HG02870 (cell line): ENCODE results near the gene RPUSD1.
"Not testable (repeated sequence)": the region's sequence is repeated elsewhere in the genome, so short reads cannot be mapped to it uniquely, and the experiment has no call there.

ENCODE experiments used
- ATAC-seq: cut with Tn5 transposase; IDR thresholded peaks from one replicate; pipeline ENCODE4 v1.9.1; 2021; ENCODE audit warnings: mild to moderate bottlenecking, moderate library complexity; ENCODE audit not compliant: unreplicated experiment

The RPUSD1 gene, protein sequence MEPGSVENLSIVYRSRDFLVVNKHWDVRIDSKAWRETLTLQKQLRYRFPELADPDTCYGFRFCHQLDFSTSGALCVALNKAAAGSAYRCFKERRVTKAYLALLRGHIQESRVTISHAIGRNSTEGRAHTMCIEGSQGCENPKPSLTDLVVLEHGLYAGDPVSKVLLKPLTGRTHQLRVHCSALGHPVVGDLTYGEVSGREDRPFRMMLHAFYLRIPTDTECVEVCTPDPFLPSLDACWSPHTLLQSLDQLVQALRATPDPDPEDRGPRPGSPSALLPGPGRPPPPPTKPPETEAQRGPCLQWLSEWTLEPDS

DNA sequence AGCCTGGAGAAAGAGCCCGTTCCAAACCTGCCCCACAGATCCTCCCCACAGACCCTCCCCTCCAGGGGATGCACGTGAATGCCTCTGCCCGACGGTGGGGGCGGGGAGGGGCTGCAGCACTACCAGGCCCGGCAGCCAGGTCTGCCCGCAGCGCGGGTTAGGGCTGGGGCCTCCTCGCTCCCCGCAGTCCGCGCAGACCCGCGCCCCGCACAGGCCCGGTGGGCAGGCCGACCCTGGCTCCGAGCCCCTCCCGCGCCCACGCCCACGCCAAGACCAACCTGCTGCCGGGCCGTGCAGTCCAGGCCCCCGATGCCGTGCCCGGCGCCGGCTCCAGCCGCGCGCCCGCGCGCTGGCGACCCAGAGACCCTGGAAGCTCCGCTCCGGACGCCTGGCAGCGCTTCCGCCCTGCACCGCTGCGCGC lies at the start of gene RPUSD1:
RPUSD1 (minus strand) TSS at position 404 of the 421 bp plus-strand sequence. CDS start 644 bp downstream, outside the sequence.
- ATAC-seq, result no peak

DNA sequence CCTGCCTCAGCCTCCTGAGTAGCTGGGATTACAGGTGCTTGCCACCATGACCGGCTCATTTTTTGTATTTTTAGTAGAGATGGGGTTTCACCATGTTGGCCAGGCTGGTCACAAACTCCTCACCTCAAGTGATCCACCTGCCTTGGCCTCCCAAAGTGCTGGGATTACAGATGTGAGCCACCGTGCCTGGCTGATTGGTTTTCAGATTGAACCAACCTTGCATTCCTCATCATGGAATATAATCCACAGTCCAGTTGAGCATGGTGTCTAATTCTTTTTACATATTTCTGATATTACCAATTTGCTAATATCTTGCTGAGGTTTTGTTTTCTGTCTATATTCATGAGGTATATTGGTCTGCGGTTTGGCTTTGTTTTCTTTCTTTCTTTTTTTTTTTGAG lies 48.6 kb upstream of the RPUSD1 start:
- not testable (repeated sequence) for ATAC-seq

DNA sequence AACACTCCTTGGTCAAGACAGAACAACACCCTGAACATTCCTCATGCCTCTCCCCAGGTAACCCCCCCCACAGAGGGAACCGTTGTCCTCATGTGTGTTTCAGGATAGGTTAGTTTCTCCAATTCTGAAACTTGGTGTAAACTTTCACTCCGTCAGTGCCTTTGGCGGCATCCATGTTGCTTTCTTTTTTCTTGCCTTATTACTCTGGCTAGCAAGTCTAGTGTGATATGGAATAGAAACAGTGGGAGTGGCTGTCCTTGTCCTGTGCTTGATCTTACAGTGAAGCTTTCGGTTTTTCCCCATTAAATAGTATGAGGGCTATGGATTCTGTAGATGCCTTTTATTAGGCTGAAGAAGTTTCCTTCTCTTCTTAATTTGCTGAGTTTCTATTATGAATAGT lies 48.0 kb upstream of the RPUSD1 start:
- ATAC-seq, result no peak

DNA sequence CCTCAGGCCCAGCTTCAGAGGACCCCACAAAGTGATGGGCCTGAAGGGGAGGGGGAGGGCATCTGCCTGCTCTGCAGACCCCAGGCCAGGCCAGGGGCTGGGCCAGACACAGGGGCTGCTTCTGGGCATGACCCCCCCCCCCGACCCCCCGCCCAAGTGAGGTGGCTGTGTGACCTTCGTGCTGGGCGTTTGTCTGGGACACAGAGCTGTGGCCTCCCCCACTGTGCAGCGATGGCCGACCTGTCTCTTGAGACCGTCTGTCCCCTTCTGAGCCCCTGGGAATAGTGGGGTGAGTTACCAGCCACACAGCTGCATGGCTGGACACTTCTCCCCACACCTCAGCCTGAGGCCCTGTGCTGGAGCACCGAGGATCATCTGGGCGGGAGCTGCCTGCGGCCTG lies 47.2 kb upstream of the RPUSD1 start:
- no peak for ATAC-seq

DNA sequence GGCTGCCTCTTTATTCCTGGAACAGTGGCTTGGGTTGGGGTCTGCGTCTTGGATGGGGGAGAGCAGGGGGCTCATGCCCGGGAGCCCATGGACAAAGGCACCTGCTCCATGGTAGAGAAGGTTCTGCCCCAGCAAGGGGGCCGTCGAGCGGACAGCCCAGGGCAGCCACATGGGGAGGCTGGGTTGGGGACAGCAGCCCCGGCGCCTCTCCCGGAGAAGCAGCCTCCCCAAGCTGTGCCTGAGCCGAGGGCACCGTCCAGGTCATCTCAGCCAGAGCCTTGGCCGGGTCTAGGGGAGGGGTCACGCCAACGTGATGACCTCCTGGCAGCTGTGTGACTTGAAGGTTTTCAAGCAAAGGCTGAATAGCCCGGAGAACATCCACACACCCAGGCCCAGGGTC lies 45.2 kb upstream of the RPUSD1 start:
- ATAC-seq, result no peak

DNA sequence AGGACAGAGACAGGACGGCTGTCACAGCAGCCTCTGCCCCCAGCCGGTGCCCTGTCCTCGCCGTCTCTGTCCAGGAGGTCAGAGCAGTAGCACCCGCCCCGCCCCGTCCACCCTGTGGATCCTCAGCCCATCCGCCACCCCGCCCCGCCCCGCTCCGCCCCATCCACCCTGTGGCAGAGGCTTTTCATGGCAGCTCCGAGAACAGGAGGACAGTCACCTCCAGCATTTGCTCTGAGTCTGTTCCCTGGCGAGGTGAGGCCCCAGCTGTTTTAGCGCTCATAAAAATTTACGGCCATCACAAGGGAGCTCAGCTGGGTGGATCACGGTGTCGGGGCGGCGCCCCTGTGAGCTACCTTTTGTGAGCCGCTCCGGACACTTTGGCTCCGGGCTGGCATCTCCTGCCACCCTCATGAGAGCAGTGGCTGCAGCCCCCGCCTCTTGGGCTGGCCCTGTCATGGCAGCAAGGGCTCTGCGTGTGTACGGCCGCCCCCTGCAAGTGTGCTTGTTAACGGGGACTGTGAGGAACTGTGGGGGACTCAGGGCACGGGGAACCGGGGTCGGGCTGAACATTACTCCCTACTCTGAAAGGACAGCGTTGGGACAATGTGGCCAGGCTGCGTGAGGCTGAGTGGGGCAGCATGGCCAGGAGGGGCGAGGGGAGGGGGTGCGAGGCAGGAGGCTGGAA lies 44.6 kb upstream of the RPUSD1 start:
- ATAC-seq, result no peak

DNA sequence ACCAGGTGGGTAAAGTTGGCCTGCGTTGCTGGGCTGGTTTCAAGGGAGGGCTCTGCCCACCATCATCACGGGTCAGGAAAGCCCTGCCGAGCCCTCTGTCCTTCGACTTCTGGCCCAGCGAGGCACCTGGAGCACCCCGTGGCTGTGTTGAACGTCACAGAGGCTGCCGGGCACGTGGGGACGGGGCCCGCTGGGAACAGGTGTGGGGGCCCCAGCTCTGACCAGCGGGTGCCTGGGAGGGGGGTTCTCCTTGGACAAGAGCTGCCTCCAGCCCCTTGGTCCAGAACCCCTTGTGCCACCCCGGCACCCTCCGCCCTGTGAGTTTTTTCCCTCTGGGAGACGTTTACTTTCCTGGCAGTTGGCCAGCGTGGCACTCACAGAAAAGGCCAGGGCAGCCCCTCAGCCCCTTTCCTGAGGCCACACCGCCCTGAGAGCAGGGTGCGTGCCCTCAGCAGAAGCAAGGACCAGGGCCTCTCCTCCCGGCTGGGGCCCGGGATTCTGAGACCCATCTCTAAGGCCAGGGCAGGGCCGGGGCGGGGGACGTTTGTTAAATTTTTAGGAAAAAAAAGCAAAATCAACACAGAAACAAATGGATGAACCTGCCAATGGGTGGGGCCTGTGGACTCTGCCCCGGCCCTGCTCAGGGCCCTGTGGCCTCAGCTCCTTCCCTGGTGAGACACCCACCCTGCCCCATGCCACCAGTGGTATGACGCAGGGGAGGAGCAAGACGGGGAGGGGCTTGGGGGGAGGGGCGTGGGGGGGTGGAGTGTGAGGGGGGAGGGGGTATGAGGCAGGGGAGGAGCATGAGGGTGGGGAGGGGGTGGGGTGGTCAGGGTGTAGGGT lies 43.6 kb upstream of the RPUSD1 start:
- ATAC-seq, result no peak

DNA sequence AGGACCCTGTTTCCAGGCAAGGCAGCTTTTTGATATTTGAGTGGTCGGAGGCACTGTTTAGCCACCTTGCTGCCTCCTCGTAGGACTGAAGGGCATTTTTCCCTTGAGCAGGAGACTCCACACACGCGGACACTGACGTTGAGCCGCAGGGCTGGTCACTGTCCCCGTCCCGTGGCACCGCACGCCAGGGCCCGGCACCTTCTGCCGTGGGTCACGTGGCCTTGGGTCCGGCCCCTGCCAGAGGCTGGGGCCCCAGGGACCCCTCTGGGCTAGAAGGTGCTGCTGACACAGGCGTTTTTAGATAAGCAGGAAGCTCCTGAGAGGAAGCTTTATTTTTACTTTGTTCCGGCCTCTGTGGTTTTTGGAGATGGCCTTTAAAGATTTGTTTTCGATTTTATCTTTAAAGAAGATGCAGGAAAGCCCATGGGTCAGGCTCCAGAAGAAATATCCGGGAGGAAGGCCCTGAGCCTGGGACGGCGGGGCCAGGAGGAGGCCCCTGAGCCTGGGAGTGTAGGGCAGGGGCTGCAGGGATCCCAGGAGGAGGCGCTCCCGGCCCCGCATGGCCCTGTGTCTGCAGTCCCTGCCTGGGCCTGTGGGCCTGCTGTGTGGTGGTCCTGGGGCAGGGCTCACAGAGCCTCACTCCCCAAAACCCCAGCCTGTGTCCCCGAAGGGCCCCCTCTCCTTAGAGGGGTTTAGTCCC lies 42.8 kb upstream of the RPUSD1 start:
- ATAC-seq, result no peak

DNA sequence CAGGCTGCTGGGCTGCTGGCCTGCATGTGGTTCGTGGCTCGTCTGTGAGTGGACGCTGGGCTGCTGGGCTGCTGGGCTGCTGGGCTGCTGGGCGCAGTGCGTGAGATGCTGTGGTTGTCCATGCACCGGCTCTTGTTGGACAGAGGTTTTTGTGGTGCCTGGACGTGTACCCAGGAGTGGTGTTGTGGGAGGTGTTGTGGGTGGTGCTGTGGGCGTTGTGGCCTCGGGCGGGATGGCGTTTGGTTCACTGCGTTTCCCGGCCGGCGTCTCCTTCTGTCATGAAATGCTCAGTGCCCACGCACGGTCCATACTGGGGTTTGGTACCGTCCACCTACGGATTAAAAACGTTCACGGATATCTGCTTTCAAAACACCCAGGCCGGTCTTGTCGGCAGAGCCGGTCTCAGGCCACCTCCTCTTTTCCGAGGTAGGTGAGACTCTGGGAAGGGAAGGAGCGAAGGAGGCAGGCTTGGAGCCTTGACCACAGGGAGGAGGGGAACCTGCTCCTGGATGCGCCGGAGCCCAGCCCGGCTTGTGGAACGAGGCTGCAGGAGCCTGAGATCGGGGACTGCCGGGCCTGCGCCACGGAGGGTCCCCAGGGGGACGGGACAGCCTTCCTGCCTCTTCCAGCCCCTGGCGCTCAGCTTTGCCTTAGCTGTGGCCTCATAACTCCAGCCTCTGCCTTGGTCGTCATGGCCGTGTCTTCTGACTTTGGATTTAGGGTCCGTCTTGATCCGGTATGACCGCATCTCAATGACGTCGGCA lies 42.1 kb upstream of the RPUSD1 start:
- no peak for ATAC-seq

DNA sequence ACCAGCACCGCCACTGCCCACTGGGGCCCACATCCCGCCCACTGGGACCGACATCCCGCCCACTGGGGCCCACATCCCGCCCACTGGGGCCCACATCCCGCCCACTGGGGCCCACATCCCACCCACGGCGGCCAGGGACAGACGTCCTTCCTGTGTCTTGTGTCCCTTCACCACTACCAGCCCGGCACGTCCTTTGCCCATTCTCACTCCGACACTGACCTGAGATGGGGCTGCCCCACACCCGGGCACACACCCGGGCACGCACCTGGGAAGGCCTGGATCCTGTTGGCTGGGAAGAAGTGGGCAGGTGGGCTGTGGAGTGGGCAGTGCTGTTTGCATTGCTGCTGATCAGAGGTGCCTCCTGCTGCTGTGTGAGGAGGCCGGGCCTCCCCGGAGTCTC lies 40.7 kb upstream of the RPUSD1 start:
- ATAC-seq, result no peak

DNA sequence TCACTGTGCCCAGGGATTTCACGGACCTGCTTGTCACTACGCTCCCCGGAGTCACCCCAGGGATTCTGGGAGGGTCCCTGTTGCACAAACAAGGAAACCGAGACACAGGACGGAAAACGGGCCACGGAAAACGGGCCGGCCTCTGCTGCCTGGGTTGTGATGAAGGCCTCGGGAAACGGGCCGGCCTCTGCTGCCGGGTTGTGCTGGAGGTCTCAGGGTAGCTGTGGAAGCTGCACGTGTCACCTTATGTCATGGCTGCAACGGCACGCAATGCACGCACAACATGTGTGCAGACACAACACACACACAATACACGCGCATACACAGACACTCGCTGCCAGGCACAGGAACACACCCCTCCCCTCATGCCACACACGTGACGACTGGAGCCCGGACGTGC lies 39.3 kb upstream of the RPUSD1 start:
- no peak for ATAC-seq

DNA sequence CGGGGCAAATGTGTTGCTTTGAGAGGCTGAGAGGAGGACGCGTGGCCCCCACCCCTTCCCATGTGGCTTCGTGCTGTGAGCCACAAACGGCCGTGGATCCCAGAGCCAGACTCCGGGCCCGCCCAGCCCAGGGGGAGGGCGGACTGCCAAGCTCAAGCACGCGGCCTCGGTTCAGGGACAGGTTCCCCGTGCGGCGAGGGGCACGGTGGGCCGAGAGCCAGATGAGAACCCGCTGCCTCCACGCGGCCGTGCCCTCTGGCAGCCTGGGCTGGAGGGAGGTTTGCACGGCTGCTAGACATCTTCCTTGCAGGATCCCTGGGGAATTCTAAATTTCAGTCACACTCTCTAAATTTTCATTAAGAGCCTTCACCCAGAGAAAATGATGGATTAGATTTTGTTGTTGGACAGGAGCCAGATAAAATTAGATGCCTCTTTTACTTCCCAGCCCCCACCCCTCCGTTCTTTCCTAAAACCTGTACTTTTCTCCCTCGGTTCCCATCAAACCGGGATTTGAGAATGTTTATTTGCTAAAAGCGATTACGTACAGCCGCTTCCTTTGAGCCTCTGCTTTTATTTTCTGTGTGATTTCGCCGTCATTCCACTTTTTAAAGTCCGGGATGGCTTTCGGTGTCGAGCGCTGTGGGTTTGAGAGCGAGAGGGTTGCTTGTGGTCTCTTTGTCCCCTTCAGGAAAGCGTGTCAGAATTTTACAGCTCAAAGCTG lies 37.3 kb upstream of the RPUSD1 start:
- ATAC-seq, result no peak

DNA sequence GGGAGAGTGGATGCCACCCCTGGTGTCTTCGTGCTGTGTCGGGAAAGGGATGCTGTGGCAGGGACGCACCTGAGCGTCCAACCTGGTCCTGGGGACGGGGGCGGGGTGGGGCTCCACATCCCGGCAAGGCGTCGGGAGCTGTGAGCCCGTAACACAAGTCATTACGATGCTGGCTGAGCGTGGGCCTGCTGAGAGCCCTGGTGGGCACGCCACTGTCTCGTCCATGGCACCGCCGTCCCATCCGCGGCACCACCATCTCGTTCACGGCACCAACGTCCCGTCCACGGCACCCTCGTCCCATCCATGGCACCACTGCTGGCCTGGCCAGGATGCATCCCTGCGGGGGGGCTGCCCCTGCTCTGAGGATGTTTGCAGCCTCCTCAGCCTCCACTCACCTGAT lies 36.4 kb upstream of the RPUSD1 start:
- no peak for ATAC-seq

DNA sequence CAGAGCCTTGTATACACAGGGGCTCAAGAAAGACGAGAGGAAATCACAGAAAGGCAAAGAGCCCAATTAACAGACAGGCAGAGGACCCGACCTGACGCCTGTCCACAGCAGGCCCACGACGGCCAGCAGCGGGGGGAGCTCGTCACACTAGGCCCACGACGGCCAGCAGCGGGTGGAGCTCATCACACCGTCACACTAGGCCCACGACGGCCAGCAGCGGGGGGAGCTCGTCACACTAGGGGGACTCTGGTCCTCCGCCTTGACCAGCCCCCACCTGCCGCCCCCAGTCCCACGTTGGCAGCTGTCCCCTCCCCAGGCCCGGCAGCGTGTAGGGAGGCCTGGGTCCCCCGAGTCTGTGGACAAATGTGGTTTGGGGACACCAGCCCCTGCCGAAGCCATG lies 36.0 kb upstream of the RPUSD1 start:
- no peak for ATAC-seq

DNA sequence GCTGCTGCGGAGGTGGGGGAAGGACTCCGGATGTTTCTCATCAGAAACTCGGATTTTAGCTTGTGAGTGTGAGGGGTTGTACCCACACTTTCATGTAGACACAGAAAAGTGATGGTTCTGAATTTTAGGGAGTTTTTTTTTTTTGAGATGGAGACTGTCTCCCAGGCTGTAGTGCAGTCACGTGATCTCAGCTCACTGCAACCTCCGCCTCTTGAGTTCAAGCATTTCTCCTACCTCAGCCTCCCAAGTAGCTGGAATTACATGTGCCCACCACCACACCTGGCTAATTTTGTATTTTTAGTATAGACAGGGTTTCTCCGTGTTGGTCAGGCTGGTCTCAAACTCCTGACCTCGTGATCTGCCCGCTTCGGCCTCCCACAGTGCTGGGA lies 34.7 kb upstream of the RPUSD1 start:
- ATAC-seq, result no peak

DNA sequence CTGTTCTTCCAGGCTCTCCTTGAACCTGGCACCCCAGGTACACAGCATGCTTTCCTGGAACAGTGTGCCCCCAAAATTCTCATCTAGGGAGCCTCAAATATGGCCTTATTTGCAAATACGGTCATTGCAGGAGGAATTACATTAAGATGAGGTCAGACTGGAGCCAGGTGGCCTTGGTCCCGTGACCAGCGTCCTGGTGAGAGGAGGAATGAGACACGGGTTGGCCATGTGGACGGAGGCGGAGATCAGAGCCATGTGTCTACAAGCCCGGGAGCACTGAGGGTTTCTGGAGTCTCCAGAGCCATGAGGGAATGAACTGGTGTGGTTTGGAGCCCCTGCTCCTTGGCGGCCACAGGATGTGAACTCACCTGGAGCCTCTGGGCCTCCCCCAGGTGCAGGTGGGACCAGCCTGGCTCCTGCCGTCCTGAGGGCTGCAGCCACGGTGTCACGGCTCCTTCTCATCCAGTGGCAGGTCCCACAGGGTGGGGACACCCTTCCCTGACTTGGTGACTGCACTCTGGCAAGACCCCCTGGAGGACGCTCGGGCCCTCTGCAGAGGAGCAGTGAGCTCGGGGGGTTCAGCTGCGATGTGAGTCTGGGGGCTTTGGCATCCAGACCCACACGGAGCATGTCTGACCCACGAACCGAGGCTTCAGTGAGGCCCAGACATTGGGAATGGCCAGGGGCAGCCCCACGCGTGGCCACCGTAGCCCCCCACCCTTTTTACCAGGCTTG lies 34.2 kb upstream of the RPUSD1 start:
- ATAC-seq, result no peak

DNA sequence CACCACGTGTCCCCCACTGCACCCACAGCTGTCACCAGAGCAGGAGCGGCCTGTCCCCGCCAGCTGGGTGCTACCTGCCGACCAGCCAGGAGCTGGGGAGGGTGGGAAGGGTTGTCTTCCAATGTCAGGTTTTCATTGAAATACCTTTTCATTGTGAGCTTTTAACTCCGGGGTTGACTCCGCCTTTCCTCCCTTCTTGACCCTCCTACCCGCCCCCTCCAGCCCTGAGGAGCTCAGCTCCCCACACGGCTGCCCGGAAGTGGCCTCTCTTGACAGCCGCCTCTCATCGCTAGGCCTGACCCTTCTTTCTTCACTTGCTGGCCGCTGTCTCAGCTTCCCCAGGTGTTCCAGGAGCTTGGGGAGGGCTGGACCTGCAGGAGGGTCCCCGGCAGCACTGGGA lies 33.6 kb upstream of the RPUSD1 start:
- no peak for ATAC-seq

DNA sequence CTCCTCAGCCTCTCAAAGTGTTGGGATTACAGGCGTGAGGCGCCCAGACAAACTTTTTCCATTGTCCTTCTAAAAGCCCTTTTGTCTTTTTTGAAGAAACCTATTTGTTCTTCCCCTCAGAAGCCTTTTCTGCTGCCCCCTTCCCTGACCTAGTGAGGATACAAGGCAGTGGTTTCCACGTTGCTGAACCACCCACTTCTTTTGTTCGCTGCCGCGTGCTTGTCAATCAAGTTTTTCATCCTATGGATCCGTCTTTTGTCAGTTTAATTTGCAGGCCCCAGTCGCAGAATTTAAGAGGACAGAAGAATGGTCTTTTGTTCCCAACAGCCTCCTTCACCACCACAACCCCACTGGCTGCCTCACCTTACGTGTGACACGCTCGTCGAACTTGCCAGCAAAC lies 32.6 kb upstream of the RPUSD1 start:
- ATAC-seq, result no peak

DNA sequence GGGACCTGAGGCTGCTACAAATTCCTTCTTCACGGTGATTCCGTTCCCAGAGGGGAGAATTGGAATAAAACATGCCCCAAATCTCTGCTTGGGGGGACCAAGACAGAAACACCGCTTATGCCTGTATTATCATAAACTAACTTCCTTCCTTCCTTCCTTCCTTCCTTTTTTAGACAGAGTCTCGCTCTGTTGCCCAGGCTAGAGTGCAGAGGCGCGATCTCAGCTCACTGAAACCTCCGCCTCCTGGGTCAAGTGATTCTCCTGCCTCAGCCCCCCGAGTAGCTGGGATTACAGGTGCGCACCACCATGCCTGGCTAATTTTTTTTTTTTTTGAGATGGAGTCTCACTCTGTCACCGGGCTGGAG lies 31.8 kb upstream of the RPUSD1 start:
- ATAC-seq, result not testable (repeated sequence)
